Measurements from ENCODE around the gene CNTNAP2.

DNA sequence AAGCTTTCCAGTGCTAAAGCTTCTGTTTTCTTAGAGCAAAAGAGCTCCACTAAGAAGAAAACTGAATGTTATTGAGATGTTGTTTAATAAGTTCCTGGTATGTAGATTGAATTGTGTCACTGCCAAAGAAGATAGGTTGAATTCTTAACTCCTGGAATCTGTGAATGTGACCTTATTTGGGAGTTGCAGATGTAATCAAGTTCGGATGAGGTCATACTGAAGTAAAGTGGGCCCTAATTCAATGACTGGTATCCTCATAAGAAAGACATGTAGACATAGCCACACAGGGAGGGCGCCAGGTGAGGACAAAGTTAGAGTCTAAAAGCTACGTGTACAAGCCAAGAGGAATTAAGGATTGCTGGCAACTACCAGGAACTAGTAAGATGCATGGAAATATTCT is 1741.8 kb downstream of the CNTNAP2 start:
- no peak for TF ChIP-seq EZH2 (IDR thresholded peaks at IDR 0.05; ENCODE audit: low read length, missing control alignments)
- TF ChIP-seq, protein P1, sequence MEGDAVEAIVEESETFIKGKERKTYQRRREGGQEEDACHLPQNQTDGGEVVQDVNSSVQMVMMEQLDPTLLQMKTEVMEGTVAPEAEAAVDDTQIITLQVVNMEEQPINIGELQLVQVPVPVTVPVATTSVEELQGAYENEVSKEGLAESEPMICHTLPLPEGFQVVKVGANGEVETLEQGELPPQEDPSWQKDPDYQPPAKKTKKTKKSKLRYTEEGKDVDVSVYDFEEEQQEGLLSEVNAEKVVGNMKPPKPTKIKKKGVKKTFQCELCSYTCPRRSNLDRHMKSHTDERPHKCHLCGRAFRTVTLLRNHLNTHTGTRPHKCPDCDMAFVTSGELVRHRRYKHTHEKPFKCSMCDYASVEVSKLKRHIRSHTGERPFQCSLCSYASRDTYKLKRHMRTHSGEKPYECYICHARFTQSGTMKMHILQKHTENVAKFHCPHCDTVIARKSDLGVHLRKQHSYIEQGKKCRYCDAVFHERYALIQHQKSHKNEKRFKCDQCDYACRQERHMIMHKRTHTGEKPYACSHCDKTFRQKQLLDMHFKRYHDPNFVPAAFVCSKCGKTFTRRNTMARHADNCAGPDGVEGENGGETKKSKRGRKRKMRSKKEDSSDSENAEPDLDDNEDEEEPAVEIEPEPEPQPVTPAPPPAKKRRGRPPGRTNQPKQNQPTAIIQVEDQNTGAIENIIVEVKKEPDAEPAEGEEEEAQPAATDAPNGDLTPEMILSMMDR (conservative IDR thresholded peaks at IDR 0.05 in 1 of 2, IDR thresholded peaks at IDR 0.05 in 1 of 2; ENCODE audit: low read depth in 1 of 2, low read length in 2 of 2) = no peak

All from fibroblast of lung (primary cell).